ENCODE data around the gene KIF26B.

KIF26B gene

GRCh38 chr1:245416781-245417180, 262.0 kb downstream of the KIF26B start:
- TF ChIP-seq CTCF (IDR thresholded peaks at IDR 0.05) = no peak

- TF ChIP-seq CTCF (IDR thresholded peaks at IDR 0.05) = no peak
These were observed 263.3 kb downstream of the KIF26B start for GRCh38 chr1:245418077-245418476.

- no peak for TF ChIP-seq CTCF (IDR thresholded peaks at IDR 0.05)
These were observed 264.7 kb downstream of the KIF26B start for GRCh38 chr1:245419461-245419978.

GRCh38 chr1:245419989-245420388, 265.2 kb downstream of the KIF26B start:
- no peak for TF ChIP-seq CTCF (IDR thresholded peaks at IDR 0.05)

GRCh38 chr1:245420926-245421325, 266.1 kb downstream of the KIF26B start:
- no peak for TF ChIP-seq CTCF (IDR thresholded peaks at IDR 0.05)

GRCh38 chr1:245428681-245429080, 273.9 kb downstream of the KIF26B start:
- TF ChIP-seq CTCF (IDR thresholded peaks at IDR 0.05) = no peak

- TF ChIP-seq CTCF (IDR thresholded peaks at IDR 0.05) = no peak
These were observed 276.9 kb downstream of the KIF26B start for GRCh38 chr1:245431706-245432105.

- no peak for TF ChIP-seq CTCF (IDR thresholded peaks at IDR 0.05)
These were observed 277.6 kb downstream of the KIF26B start for GRCh38 chr1:245432228-245432875.
